Stomach (tissue), 9 donors: ENCODE results near the gene NHERF2. TPM values are rescaled to one million over a fixed set of nuclear protein-coding genes. Genes with fewer than 3 reads are reported as not detected.

Source experiments
- DNase-seq, 2 donors: peaks; one replicate each; pipeline versions ENCODE4 v3.0.0 to v3.0.0-alpha.2; 2013 to 2019
- H3K27ac ChIP-seq, 5 donors: fragments of 200-600 bp in 4 of 5; sonication (generic) in 4 of 5; one replicate each; pipeline ENCODE4 v1.5.1; 2013 to 2019; ENCODE audit warnings: mild to moderate bottlenecking in 1 of 5, moderate library complexity in 1 of 5
- H3K27me3 ChIP-seq, 3 donors: fragments of 200-600 bp; sonication (generic); one replicate each; pipeline ENCODE4 v1.5.1; 2017 to 2019; ENCODE audit warnings: mixed run types in 1 of 3
- H3K36me3 ChIP-seq, 4 donors: fragments of 200-600 bp; sonication (generic); 1 replicate in 3 of 4; 2 replicates in 1 of 4; pipeline ENCODE4 v1.5.1; 2016 to 2019
- H3K4me1 ChIP-seq, 4 donors: fragments of 200-600 bp; sonication (generic); one replicate each; pipeline ENCODE4 v1.5.1; 2016 to 2019
- H3K4me3 ChIP-seq, 4 donors: fragments of 200-600 bp; sonication (generic) in 3 of 4; one replicate each; pipeline ENCODE4 v1.5.1; 2016 to 2019; ENCODE audit warnings: mild to moderate bottlenecking in 1 of 4
- H3K9me3 ChIP-seq, 4 donors: fragments of 200-600 bp; sonication (generic); one replicate each; pipeline ENCODE4 v1.5.1; 2016 to 2019
- CTCF ChIP-seq, 7 experiments: fragments of 450-650 bp in 4 of 7; fragments of 200-600 bp in 3 of 7; sonication (generic) in 3 of 7; IDR thresholded peaks; one replicate each; pipeline ENCODE4 v1.5.1; 2016 to 2019; ENCODE audit warnings: antibody characterized with exemption in 7 of 7, control low read depth in 2 of 7, mild to moderate bottlenecking in 1 of 7
- EP300 ChIP-seq: sonication (generic); formaldehyde crosslinking; IDR thresholded peaks from one replicate; pipeline ENCODE4 v1.6.1; 2017; ENCODE audit warnings: antibody characterized with exemption
- POLR2A ChIP-seq, 4 donors: fragments of 450-650 bp; IDR thresholded peaks; one replicate each; pipeline ENCODE4 v1.6.1; 2016; ENCODE audit warnings: antibody characterized with exemption in 4 of 4, control low read depth in 2 of 4, mild to moderate bottlenecking in 1 of 4, moderate library complexity in 1 of 4
- POLR2AphosphoS5 ChIP-seq, 3 donors: sonication (generic); formaldehyde crosslinking; IDR thresholded peaks; one replicate each; pipeline ENCODE4 v1.6.1; 2016; ENCODE audit warnings: antibody characterized with exemption in 3 of 3
- WGBS, 5 donors: extraction: QIAGEN DNeasy Blood & Tissue Kit in 3 of 5; methylation state at CpG; one replicate each; pipeline versions ENCODE4 v1.1.5 to v1.1.7; 2013 to 2018; 5-methylcytosine and 5-hydroxymethylcytosine counted together
- intact Hi-C: fragments of 100-400 bp; cut with DNase I; formaldehyde crosslinking; loops from one replicate; pipeline ENCODE4 v1.15.1; 2023; ENCODE audit warnings: low total_unique reads
- polyA plus RNA-seq, 3 donors: library from polyadenylated mRNA; stranded (reverse); fragments of 200-250 nt; gene quantifications; one replicate each; pipeline ENCODE4 v1.2.3, GENCODE V29; 2013
- total RNA-seq, 5 donors: library from RNA; depleted of rRNA; stranded (reverse); fragments of >200 nt; gene quantifications; one replicate each; pipeline versions ENCODE4 v1.1.0 to v1.2.3, GENCODE V29; 2014 to 2016
- donor health status: healthy with polysubstance abuse.
- donor health status: Bipolar disorder and iron deficiency.
- donor health status: healthy.

Gene NHERF2
- total and polyA plus RNA-seq, 8 donors, result 17.4 to 236 (median 119) TPM

DNA sequence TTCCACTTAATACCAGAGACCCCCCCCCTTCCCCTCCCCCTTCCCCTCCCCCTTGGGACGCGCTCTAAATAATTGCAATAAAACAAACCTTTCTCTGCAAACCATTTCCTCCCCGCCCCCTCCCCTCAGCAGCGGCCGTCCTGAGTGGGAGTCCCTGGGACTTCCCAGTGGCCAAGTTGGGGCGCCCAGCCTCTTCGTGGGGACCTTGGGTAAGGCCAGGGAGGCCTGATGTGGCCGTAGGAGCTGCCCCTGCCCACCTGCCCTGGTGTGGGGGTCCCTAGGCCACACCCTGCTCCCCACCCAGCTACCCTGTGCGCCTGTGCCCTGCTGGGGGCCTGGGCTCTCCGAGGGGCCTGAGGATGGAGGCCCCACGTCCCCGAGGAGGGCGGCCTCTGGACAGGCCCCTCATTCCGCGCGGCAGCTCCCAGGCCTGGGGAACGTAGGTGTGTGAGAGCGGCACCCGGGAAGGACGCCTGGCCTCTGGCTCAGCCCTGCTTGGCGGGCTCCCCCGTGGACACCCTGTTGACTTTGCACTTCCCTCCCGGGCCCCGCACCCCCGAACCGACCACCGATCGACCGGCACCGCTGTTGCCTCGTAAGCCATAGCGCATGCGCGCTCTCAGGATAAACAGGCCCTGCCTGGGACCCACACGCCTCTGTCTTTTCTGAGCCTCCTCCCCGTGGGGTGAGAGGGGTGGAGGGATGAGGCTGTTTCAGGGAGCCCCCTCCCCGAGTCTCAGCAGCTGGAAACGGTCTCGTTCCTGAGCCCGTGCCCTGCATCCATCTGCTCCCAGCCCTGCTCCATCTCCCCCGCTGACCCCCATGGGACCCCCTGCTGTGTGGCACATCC lies 11.9 kb downstream of the NHERF2 start:
- Histone ChIP-seq H3K9me3 (no peaks in the 10 kb centered on the region), H3K27ac (peak overlapping the region; percentile 83 to 95 (median 88)), H3K4me3 (peak overlapping the region in 2 of 4 donors; percentile 4 to 29), H3K36me3 (peaks cover 11 to 21% (median 16%) of the 10 kb centered on the region in 4 donors), H3K27me3 (no peaks in the 10 kb centered on the region), H3K4me1 (peaks cover 83 to 98% (median 96%) of the 10 kb centered on the region in 4 donors)
- DNase-seq, result peak in 1 of 2 donors; percentile 89
- intact Hi-C loops, result no loop called here
- 54 to 67% (median 61%) methylated on average over 31 to 41 of the region's 41 CpGs for WGBS, 5 donors
- no peak for TF ChIP-seq POLR2AphosphoS5 (IDR thresholded peaks at IDR 0.05)
- TF ChIP-seq POLR2A (IDR thresholded peaks at IDR 0.05), result no peak
- TF ChIP-seq CTCF (IDR thresholded peaks at IDR 0.05), result no peak
- TF ChIP-seq EP300, result no peak

DNA sequence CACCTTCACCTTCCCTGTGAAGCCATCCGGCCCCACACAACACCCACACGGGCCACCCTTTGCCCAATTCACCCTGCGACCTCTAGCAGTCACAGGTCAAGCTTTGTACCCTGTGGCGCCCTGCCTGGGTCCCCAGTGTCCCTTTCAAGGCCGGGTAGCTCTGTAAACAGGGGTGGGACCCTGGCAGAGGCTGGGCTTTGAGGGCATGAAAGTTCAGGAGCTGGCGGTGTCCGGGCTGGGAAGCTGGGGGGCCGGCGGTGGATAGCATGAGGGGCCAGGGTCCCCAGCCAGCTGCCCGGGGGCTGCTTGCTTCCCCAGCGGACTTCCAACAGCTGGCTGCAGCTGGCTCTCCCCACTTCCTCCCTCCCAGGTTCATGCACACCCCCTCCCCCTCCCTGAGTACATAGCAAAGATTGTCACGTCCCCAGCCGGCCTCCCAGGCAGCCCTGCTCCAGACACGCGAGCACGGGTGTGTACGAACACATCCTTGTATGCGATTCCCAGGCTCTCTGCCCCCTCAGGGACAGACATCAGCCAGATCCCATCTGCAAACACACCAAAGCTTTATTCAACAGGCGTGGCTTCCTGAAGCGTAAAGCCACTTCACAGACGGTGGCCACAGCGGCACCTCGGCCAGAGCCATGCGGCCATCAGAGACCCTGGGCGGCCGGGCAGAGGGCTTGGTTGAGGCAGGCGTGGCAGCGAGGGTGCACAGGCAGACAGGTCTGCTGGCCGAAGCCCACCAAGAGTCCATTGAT lies 12.8 kb downstream of the NHERF2 start:
- Histone ChIP-seq H3K9me3 (no peaks in the 10 kb centered on the region), H3K27ac (peak overlapping the region; percentile 83 to 95 (median 88)), H3K27me3 (no peaks in the 10 kb centered on the region), H3K4me1 (peaks cover 84 to 100% (median 98%) of the 10 kb centered on the region in 4 donors), H3K36me3 (peaks cover 11 to 21% (median 19%) of the 10 kb centered on the region in 4 donors), H3K4me3 (peak overlapping the region in 1 of 4 donors; percentile 29)
- WGBS, 5 donors, result 14 to 38% (median 29%) methylated on average over 22 to 29 of the region's 29 CpGs
- intact Hi-C loops, result no loop called here
- peak; percentile 83 to 96 for DNase-seq
- peak; percentile 25 to 72 (median 55) for TF ChIP-seq POLR2AphosphoS5 (IDR thresholded peaks at IDR 0.05)
- TF ChIP-seq EP300, result no peak
- no peak for TF ChIP-seq POLR2A (IDR thresholded peaks at IDR 0.05)
- TF ChIP-seq CTCF (IDR thresholded peaks at IDR 0.05), result no peak

DNA sequence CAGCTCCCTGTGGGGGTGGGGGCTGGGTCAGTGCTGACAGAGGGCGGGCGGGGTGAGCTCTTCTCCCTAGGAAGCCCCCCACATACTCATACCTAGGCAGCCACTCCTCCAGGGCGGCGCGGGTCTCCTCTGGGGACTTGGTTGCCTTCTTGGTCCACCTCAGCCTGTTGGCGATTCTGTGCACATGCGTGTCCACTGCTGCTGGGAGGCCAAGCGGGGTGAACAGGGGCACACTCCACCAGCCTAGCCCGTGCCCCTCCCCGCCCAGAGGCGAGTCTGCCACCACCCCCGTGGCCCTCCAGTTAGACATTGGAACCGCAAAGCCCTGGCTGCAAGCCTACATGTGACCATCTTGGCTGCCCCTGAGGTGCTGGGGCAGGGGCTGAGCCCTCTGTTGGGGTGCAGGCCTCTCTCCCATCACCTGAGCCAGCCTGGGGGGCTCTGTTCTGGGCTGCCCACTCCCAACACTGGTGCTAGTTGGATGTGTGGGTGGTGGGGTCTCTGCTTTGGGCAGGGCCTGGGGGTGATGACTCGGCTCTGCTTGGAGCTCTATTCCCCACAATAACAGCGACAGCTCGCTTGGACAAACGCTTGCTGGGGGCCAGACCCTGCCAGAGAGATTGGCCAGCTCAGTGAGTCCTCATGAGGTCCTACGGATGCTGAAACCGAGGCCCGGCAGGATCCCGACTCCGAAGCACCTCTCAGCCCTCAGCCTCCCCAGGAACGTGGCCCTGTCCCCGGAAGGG lies 13.5 kb downstream of the NHERF2 start:
- TF ChIP-seq EP300, result no peak
- no peak for TF ChIP-seq CTCF (IDR thresholded peaks at IDR 0.05)
- no peak for TF ChIP-seq POLR2AphosphoS5 (IDR thresholded peaks at IDR 0.05)
- no peak for TF ChIP-seq POLR2A (IDR thresholded peaks at IDR 0.05)
- 59 to 75% (median 65%) methylated on average over 10 to 24 of the region's 24 CpGs for WGBS, 5 donors
- H3K27me3 ChIP-seq, result no peaks in the 10 kb centered on the region
- H3K4me1 ChIP-seq, result peaks cover 77 to 100% (median 97%) of the 10 kb centered on the region in 4 donors
- intact Hi-C loops, result no loop called here
- peak overlapping the region in 1 of 4 donors; percentile 29 for H3K4me3 ChIP-seq
- H3K27ac ChIP-seq, result peak overlapping the region; percentile 83 to 95 (median 88)
- no peaks in the 10 kb centered on the region for H3K9me3 ChIP-seq
- H3K36me3 ChIP-seq, result peaks cover 11 to 25% (median 19%) of the 10 kb centered on the region in 4 donors
- peak in 1 of 2 donors; percentile 48 for DNase-seq
